GM12878 (cell line): ENCODE data around the gene OPRL1. TPM values are rescaled to one million over a fixed set of nuclear protein-coding genes. Genes with fewer than 3 reads are reported as not detected.

Experiments used
- ATAC-seq: fragments of 200-7000 bp; cut with Tn5 transposase; 3 replicates; pipeline ENCODE4 v1.9.1; 2020; ENCODE audit warnings: mild to moderate bottlenecking, moderate library complexity
- BruUV-seq: library from RNA; stranded (reverse); fragments of 400-500 nt; replicated peaks from 2 replicates; lab custom pipeline; 2021; lab: Mats Ljungman, UMichigan
- CTCF ChIA-PET: fragments of 300-600 bp; sonication (Branson Sonifier 250); formaldehyde crosslinking; extraction: SDS; loops from one replicate; lab custom pipeline; 2021; ENCODE audit warnings: inconsistent platforms; lab: Yijun Ruan, JAX
- POLR2A ChIA-PET: fragments of 350-600 bp; formaldehyde crosslinking; extraction: SDS; loops from one replicate; lab custom pipeline; 2021; ENCODE audit warnings: inconsistent platforms; lab: Charles Lee
- RAD21 ChIA-PET: fragments of 300-600 bp; sonication (Branson Sonifier 250); formaldehyde crosslinking; loops from one replicate; lab custom pipeline; 2023; ENCODE audit warnings: antibody characterized with exemption; ENCODE audit not compliant: unreplicated experiment; lab: Charles Lee
- SMC1A ChIA-PET: fragments of 300-600 bp; sonication (Branson Sonifier 250); formaldehyde crosslinking; loops from one replicate; lab custom pipeline; 2023; ENCODE audit not compliant: unreplicated experiment, uncharacterized antibody; lab: Charles Lee
- DNase-seq: peaks from one replicate; pipeline ENCODE4 v3.0.0-alpha.2; 2011; ENCODE audit warnings: low read depth, low spot score
- FAIRE-seq: peaks from 3 replicates; lab custom pipeline; 2011; peaks lifted over from hg19 to GRCh38; lab: Jason Lieb, UNC
- H2AFZ ChIP-seq: 2 replicates; pipeline ENCODE4 v1.6.0; 2011; ENCODE audit warnings: low read depth, low read length, control low read depth; ENCODE audit not compliant: control insufficient read depth
- H3K27ac ChIP-seq: 2 replicates; pipeline ENCODE4 v1.5.1; 2011; ENCODE audit warnings: control low read depth; ENCODE audit not compliant: control insufficient read depth, insufficient read depth
- H3K27me3 ChIP-seq, 2 experiments: replicated peaks in 1 of 2; 2 replicates each; pipeline versions ENCODE4 v1.6.0 to v1.6.1; 2011; ENCODE audit warnings: low read length in 1 of 2; ENCODE audit not compliant: control insufficient read depth in 2 of 2, insufficient read depth in 2 of 2
- H3K36me3 ChIP-seq, 2 experiments: 2 replicates each; pipeline ENCODE4 v1.5.1; 2011; ENCODE audit warnings: low read length in 1 of 2; ENCODE audit not compliant: control insufficient read depth in 2 of 2, insufficient read depth in 2 of 2
- H3K4me1 ChIP-seq: 2 replicates; pipeline ENCODE4 v1.6.1; 2011; ENCODE audit warnings: mild to moderate bottlenecking, low read length, moderate library complexity, mixed read lengths; ENCODE audit not compliant: control insufficient read depth, insufficient read depth
- H3K4me2 ChIP-seq: 2 replicates; pipeline ENCODE4 v1.6.0; 2011; ENCODE audit warnings: control low read depth; ENCODE audit not compliant: control insufficient read depth, insufficient read depth
- H3K4me3 ChIP-seq: fragments of 200-600 bp; sonication (generic); 2 replicates; pipeline ENCODE4 v1.5.1; 2016
- H3K79me2 ChIP-seq: 2 replicates; pipeline ENCODE4 v1.6.0; 2011; ENCODE audit warnings: low read length; ENCODE audit not compliant: control insufficient read depth, insufficient read depth
- H3K9ac ChIP-seq: 2 replicates; pipeline ENCODE4 v1.8.0; 2011; ENCODE audit warnings: low read length, control low read depth, mixed read lengths; ENCODE audit not compliant: control insufficient read depth, insufficient read depth
- H3K9me3 ChIP-seq: replicated peaks from 3 replicates; pipeline ENCODE4 v1.5.1; 2011; ENCODE audit warnings: mild to moderate bottlenecking, low read length; ENCODE audit not compliant: control insufficient read depth, insufficient read depth
- H4K20me1 ChIP-seq: 2 replicates; pipeline ENCODE4 v1.6.0; 2011; ENCODE audit not compliant: control insufficient read depth, insufficient read depth
- BACH1 ChIP-seq: fragments of 450-650 bp; IDR thresholded peaks from 2 replicates; pipeline ENCODE4 v1.6.1; 2017; ENCODE audit warnings: mild to moderate bottlenecking, borderline replicate concordance
- BCL11A ChIP-seq: IDR thresholded peaks from 2 replicates; pipeline ENCODE4 v1.6.1; 2011; ENCODE audit warnings: low read depth, low read length
- DPF2 ChIP-seq: fragments of 450-650 bp; IDR thresholded peaks from 2 replicates; pipeline ENCODE4 v1.6.1; 2017; ENCODE audit warnings: mild to moderate bottlenecking
- EED ChIP-seq: sonication (generic); IDR thresholded peaks from 2 replicates; pipeline ENCODE4 v1.6.1; 2016; ENCODE audit warnings: antibody characterized with exemption, low read depth
- EGR1 ChIP-seq, 2 experiments: IDR thresholded peaks; 1 replicate in 1 of 2; 2 replicates in 1 of 2; pipeline ENCODE4 v1.6.1; 2011 to 2012; ENCODE audit warnings: low read depth in 2 of 2, low read length in 2 of 2, borderline replicate concordance in 1 of 2, mild to moderate bottlenecking in 1 of 2, moderate library complexity in 1 of 2
- ETV6 ChIP-seq, 2 experiments: fragments of 450-650 bp in 1 of 2; IDR thresholded peaks in 1 of 2; conservative IDR thresholded peaks in 1 of 2; 2 replicates each; pipeline ENCODE4 v1.6.1; 2014; ENCODE audit warnings: antibody characterized with exemption in 1 of 2, borderline replicate concordance in 1 of 2, low read depth in 1 of 2, mild to moderate bottlenecking in 1 of 2, moderate library complexity in 1 of 2
- HDGF ChIP-seq: fragments of 450-650 bp; IDR thresholded peaks from 2 replicates; pipeline ENCODE4 v1.6.1; 2016; ENCODE audit warnings: antibody characterized with exemption
- RAD21 ChIP-seq: IDR thresholded peaks from 2 replicates; pipeline ENCODE4 v1.6.1; 2011; ENCODE audit warnings: mild to moderate bottlenecking, low read depth, low read length, moderate library complexity; ENCODE audit not compliant: insufficient read depth
- RCOR1 ChIP-seq: conservative IDR thresholded peaks from 2 replicates; pipeline ENCODE4 v1.6.1; 2012; ENCODE audit warnings: low read depth, low read length, improper control_type of control experiment
- RELA ChIP-seq: fragments of 450-650 bp; IDR thresholded peaks from 2 replicates; pipeline ENCODE4 v1.8.0; 2014; ENCODE audit warnings: borderline replicate concordance; ENCODE audit not compliant: partially characterized antibody
- RFX5 ChIP-seq: IDR thresholded peaks from 2 replicates; pipeline ENCODE4 v1.6.1; 2011; ENCODE audit warnings: low read depth, low read length, improper control_type of control experiment
- SP1 ChIP-seq: IDR thresholded peaks from one replicate; pipeline ENCODE4 v1.6.1; 2011; ENCODE audit warnings: low read depth, low read length
- SREBF2 ChIP-seq: IDR thresholded peaks from 2 replicates; pipeline ENCODE4 v1.6.1; 2012; ENCODE audit warnings: mild to moderate bottlenecking, low read length
- TARDBP ChIP-seq: IDR thresholded peaks from 2 replicates; pipeline ENCODE4 v1.6.1; 2016; ENCODE audit warnings: borderline replicate concordance
- ZNF24 ChIP-seq: fragments of 450-650 bp; IDR thresholded peaks from 2 replicates; pipeline ENCODE4 v1.6.1; 2017; ENCODE audit warnings: antibody characterized with exemption, mild to moderate bottlenecking
- WGBS: methylation state at CpG from one replicate; pipeline ENCODE4 v1.1.6; 2016; ENCODE audit warnings: low lambda C conversion rate; ENCODE audit not compliant: insufficient replicate concordance, insufficient coverage; ENCODE audit errors: missing lambda C conversion rate; 5-methylcytosine and 5-hydroxymethylcytosine counted together
- in situ Hi-C: fragments of 300-500 bp; cut with MboI; formaldehyde crosslinking; loops from 9 replicates; pipeline ENCODE4 v1.14.3; 2018; ENCODE audit warnings: mixed read lengths
- intact Hi-C: fragments of 100-400 bp; cut with micrococcal nuclease; formaldehyde crosslinking; loops from one replicate; pipeline ENCODE4 v1.14.2; 2022; ENCODE audit not compliant: unreplicated experiment
- polyA plus RNA-seq, 11 experiments: library from polyadenylated mRNA; depleted of rRNA in 4 of 11; unstranded in 6 of 11; stranded (reverse) in 5 of 11; fragments of >200 nt; fragmentation: Nextera tagmentation in 4 of 11; fragmentation: Illumina TruSeq in 1 of 11; extraction: Ambion mirVana in 4 of 11; extraction: Trizol in 1 of 11; gene quantifications; 1 replicate in 1 of 11; 2 replicates in 10 of 11; pipeline versions ENCODE4 v1.2.1 to v1.2.3, GENCODE V29; 2011 to 2016; ENCODE audit warnings: inconsistent platforms in 2 of 11, missing spikeins in 2 of 11, low read depth in 1 of 11
- total RNA-seq, 4 experiments: library from RNA; depleted of rRNA in 3 of 4; stranded (reverse); fragments of >200 nt in 3 of 4; fragmentation: Illumina TruSeq in 1 of 4; extraction: Trizol in 1 of 4; gene quantifications; 2 replicates each; pipeline versions ENCODE4 v1.2.1 to v1.2.3, GENCODE V29; 2013 to 2021
- TF ChIP-seq, protein P1 (sequence below): IDR thresholded peaks from 2 replicates; pipeline ENCODE4 v1.6.1; 2012; ENCODE audit warnings: low read depth, low read length, improper control_type of control experiment
- TF ChIP-seq, protein P2 (sequence below): fragments of 450-650 bp; conservative IDR thresholded peaks from 2 replicates; pipeline ENCODE4 v1.6.1; 2017; ENCODE audit warnings: mild to moderate bottlenecking, moderate library complexity

The OPRL1 gene
- total and polyA plus RNA-seq, 10 of the 15 experiments (the other 5 are each of a cell fraction or from before 2014, with no cell fraction given): 0.04 to 0.41 (median 0.24) TPM; not detected in 1

DNA sequence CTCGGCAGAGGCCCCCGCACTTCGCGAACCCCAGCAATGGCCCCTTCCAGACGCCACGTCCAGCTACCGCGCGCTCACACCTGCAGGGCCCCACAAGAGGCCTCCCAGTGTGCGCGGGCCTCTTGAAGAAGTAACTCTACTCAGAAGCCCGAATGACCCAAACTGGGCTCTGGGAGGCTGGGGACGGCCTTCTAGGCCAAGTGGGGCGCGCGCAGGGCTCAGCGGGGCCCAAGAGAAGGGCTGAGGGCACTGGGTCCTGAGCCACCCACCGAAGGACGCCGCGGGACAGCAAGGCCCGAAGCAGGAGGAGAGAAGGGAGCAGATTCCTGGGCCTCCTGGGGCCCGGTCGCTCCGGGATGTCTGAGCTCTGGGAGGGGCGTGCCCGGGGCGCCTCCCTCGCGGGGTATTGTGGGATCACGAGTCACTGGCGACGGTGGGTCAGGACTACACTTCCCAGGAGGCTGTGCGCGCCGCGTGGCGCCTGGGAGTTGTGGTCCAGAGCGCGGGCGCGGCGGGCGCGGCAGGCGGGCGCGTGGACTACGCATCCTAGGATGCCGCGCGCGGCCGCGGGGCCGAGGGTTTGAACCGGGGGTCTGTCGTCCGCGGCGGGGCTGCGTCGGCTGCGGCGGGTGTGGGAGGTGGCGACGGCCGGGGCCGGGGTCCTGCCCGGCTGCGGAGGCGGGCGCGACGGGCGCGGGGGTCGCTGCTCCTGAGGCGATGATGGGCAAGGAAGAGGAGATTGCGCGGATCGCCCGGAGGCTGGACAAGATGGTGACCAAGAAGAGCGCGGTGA is 17.1 kb upstream of the OPRL1 start, which contains the start of gene TCEA2 (continued):
- TF ChIP-seq ETV6 (conservative IDR thresholded peaks at IDR 0.05 in 1 of 2, IDR thresholded peaks at IDR 0.05 in 1 of 2; ENCODE audit: borderline replicate concordance in 1 of 2, low read depth in 1 of 2): no peak
- no peak for TF ChIP-seq RCOR1
- TF ChIP-seq, protein P1, sequence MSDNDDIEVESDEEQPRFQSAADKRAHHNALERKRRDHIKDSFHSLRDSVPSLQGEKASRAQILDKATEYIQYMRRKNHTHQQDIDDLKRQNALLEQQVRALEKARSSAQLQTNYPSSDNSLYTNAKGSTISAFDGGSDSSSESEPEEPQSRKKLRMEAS: 0 out of 2 replicates have a peak, but pooled peaks have one; percentile 56
- TF ChIP-seq EGR1 (IDR thresholded peaks at IDR 0.05; ENCODE audit: borderline replicate concordance in 1 of 2, low read depth in 2 of 2, low read length in 2 of 2): no peak
- TF ChIP-seq RFX5: no peak
- peak; percentile 99 for TF ChIP-seq TARDBP
- no peak for TF ChIP-seq RAD21

DNA sequence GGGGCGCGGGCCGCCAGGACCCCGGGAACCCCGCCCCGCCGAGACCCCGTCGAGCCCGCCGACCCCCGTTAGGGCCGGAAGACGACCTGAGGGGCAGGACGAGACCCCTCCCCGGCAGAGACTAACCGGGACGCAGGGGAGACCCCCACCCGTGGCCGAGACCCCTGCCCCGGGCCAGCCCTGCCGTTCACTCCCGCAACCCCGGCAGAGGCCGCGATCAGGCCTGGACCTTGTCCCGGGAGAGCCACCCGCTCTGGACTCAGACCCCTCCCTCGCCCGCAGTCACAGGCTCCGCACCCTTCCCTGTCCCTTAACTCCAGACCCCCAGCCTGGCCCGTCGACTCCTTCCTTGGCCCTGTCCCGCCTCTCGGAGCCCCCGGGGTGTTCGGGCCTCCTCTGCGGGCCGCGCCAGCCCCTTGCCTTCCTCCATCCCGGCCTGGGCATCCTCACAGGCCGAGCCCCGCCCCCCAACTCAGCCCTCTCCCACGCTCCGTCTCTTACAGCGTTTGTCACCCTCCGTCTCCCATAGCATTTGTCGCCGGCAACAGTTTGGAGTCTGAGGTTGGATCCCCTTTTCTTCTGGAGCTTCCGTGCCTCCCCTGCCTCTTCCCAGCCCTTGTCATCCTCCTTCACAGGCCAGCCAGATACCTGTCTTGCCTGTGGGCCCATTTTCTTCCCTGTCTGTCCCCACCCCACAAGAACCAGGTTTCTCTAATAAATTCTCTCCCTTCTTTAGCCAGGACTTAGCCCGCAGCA is 16.3 kb upstream of the OPRL1 start:
- Histone ChIP-seq H3K4me2 (peak overlapping the region; percentile 85), H4K20me1 (no peaks in the 10 kb centered on the region), H3K9me3 (no peaks in the 10 kb centered on the region), H2AFZ (peak overlapping the region; percentile 65; the same call in 1 of the 2 replicates), H3K4me3 (peak overlapping the region; percentile 74), H3K4me1 (peaks cover 33% of the 10 kb centered on the region), H3K79me2 (no peaks in the 10 kb centered on the region), H3K27ac (peak overlapping the region; percentile 48), H3K36me3 (no peaks in the 10 kb centered on the region), H3K27me3 (no peaks in the 10 kb centered on the region), H3K9ac (peak overlapping the region; percentile 82)
- DNase-seq (no peak), ATAC-seq (no peak), FAIRE-seq (no peak)
- intact Hi-C loops: loop anchor here (2.0 kb wide), 1 partner anchor 15 kb away; the partner anchor contains the start of gene RGS19
- in situ Hi-C loops: no loop called here
- RAD21 ChIA-PET: interaction anchor here (1.0 to 2.3 kb wide), 7 partner anchors 16 to 198 kb away, joined by 3 to 8 read pairs (median 5); partner anchors contain the start of genes OPRL1, RGS19, TPD52L2 and UCKL1
- TF ChIP-seq RAD21 (no peak), HDGF (0 out of 2 replicates have a peak, but pooled peaks have one; percentile 73), SP1 (no peak), SREBF2 (no peak), DPF2 (no peak), BACH1 (no peak), BCL11A (0 out of 2 replicates have a peak, but pooled peaks have one; percentile 6), EED (0 out of 2 replicates have a peak, but pooled peaks have one; percentile 5), EGR1 (IDR thresholded peaks at IDR 0.05; ENCODE audit: borderline replicate concordance in 1 of 2, low read depth in 2 of 2, low read length in 2 of 2) (0 out of 3 replicates have a peak, but pooled peaks of 1 of the 2 experiments have one; percentile 2), ZNF24 (no peak), RELA (no peak)
- TF ChIP-seq, protein P2, sequence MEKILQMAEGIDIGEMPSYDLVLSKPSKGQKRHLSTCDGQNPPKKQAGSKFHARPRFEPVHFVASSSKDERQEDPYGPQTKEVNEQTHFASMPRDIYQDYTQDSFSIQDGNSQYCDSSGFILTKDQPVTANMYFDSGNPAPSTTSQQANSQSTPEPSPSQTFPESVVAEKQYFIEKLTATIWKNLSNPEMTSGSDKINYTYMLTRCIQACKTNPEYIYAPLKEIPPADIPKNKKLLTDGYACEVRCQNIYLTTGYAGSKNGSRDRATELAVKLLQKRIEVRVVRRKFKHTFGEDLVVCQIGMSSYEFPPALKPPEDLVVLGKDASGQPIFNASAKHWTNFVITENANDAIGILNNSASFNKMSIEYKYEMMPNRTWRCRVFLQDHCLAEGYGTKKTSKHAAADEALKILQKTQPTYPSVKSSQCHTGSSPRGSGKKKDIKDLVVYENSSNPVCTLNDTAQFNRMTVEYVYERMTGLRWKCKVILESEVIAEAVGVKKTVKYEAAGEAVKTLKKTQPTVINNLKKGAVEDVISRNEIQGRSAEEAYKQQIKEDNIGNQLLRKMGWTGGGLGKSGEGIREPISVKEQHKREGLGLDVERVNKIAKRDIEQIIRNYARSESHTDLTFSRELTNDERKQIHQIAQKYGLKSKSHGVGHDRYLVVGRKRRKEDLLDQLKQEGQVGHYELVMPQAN: 0 out of 2 replicates have a peak, but pooled peaks have one; percentile 11
- WGBS: 4% methylated on average over 51 of the region's 51 CpGs
- CTCF ChIA-PET: interaction anchor here (1.0 to 1.4 kb wide), 5 partner anchors 15 to 83 kb away, joined by 3 to 7 read pairs (median 5); partner anchors contain the start of gene PRPF6
- TSS peak; percentile 74 for BruUV-seq
- POLR2A ChIA-PET: interaction anchor here (0.5 to 3.0 kb wide), 5 partner anchors 10 to 535 kb away, joined by 3 to 11 read pairs (median 6); partner anchors contain the start of genes OPRL1 and RGS19
- SMC1A ChIA-PET: interaction anchor here (1.1 to 2.1 kb wide), 4 partner anchors 9 to 56 kb away, joined by 3 to 8 read pairs (median 6); partner anchors contain the start of gene RGS19
